ENCODE results near the gene NPY. TPM values are rescaled to one million over a fixed set of nuclear protein-coding genes. Genes with fewer than 3 reads are reported as not detected.

Gene NPY
- total and polyA plus RNA-seq, 4 experiments from 2014 or later = not detected

- Mint-ChIP-seq H3K4me1 (no peaks in the 10 kb centered on the region), H3K27me3 (peaks cover 5 to 14% of the 10 kb centered on the region in 2 donors), H3K4me3 (no peak overlapping the region), H3K27ac (no peak overlapping the region), H3K9me3 (no peaks in the 10 kb centered on the region), H3K36me3 (no peaks in the 10 kb centered on the region)
- Histone ChIP-seq H3K4me3 (ENCODE audit: low read length in 2 of 2) (no peak overlapping the region), H3K4me1 (ENCODE audit: insufficient read depth, low read length) (no peaks in the 10 kb centered on the region), H3K9me3 (ENCODE audit: control insufficient read depth in 1 of 2, low read length in 2 of 2) (no peaks in the 10 kb centered on the region), H3K27me3 (ENCODE audit: insufficient read depth, low read length) (no peaks in the 10 kb centered on the region), H3K36me3 (ENCODE audit: insufficient read depth, low read length) (no peaks in the 10 kb centered on the region), H3K27ac (ENCODE audit: low read depth, low read length) (no peak overlapping the region)
- POLR2A ChIA-PET (ENCODE audit: partially characterized antibody) = no interaction called here
- intact Hi-C loops (cut with micrococcal nuclease) = no loop called here
- no peak for DNase-seq
- CTCF ChIA-PET (ENCODE audit: partially characterized antibody) = interaction anchor here (0.6 kb wide), 1 partner anchor 10 kb away, joined by 3 read pairs; no protein-coding TSS in a partner anchor
These were observed 28.6 kb downstream of the NPY start for GRCh38 chr7:24312588-24312987.

DNA sequence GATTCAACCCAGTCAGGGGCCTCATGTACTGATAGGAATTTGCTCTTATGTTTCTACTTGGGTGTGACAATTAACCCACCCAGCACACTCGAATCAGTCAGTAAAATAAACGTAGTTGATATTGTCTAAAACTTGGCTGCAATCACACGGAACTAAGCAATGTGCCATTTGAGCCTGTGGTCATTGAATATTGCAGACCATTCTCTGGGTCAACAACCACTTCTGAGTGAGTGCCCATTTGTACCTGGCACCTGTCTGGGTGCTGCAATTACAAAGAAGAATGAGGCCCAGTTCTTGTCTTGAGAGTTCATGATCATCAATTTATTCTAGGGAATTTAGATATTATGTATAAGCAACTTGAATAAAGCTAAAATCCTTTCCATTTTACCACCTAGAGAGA is 29.8 kb downstream of the NPY start:
- Histone ChIP-seq H3K4me1 (ENCODE audit: insufficient read depth, low read length) (no peaks in the 10 kb centered on the region), H3K4me3 (ENCODE audit: low read length in 2 of 2) (no peak overlapping the region), H3K36me3 (ENCODE audit: insufficient read depth, low read length) (no peaks in the 10 kb centered on the region), H3K27ac (ENCODE audit: low read depth, low read length) (no peak overlapping the region), H3K27me3 (ENCODE audit: insufficient read depth, low read length) (no peaks in the 10 kb centered on the region), H3K9me3 (ENCODE audit: control insufficient read depth in 1 of 2, low read length in 2 of 2) (no peaks in the 10 kb centered on the region)
- Mint-ChIP-seq H3K27me3 (peaks cover 6 to 15% of the 10 kb centered on the region in 2 donors), H3K4me1 (no peaks in the 10 kb centered on the region), H3K9me3 (no peaks in the 10 kb centered on the region), H3K4me3 (no peak overlapping the region), H3K36me3 (no peaks in the 10 kb centered on the region), H3K27ac (no peak overlapping the region)
- ChIA-PET CTCF (ENCODE audit: partially characterized antibody) (no interaction called here), POLR2A (ENCODE audit: partially characterized antibody) (no interaction called here)
- DNase-seq = no peak
- intact Hi-C loops (cut with micrococcal nuclease) = no loop called here

DNA sequence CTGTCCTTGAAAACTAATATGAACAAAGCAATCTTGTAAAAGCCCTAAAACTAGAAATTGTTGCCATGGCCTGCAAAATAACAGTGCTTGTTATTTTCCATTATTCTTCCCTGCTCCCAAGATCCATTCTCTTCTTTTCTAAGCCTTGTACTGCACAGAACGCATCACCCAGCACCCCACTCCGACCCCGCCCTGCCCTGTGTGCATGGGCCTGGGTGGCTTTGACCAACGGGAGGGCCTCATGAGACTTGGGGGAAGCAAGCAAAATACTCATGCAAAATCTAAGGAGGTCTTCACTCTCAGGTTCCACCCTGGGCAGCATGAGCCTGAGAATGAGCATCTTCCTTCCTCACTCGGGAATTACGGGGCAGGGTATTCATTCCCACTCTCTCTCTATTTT is 32.4 kb downstream of the NPY start:
- H3K4me1 ChIP-seq (ENCODE audit: insufficient read depth, low read length) = no peaks in the 10 kb centered on the region
- H3K36me3 ChIP-seq (ENCODE audit: insufficient read depth, low read length) = no peaks in the 10 kb centered on the region
- H3K27ac ChIP-seq (ENCODE audit: low read depth, low read length) = no peak overlapping the region
- no peaks in the 10 kb centered on the region for H3K27me3 ChIP-seq (ENCODE audit: insufficient read depth, low read length)
- Mint-ChIP-seq H3K4me3 (no peak overlapping the region), H3K36me3 (no peaks in the 10 kb centered on the region), H3K27ac (no peak overlapping the region), H3K4me1 (no peaks in the 10 kb centered on the region), H3K9me3 (peaks cover 0 to 2% (median 0%) of the 10 kb centered on the region in 8 donors), H3K27me3 (peaks cover 13 to 14% of the 10 kb centered on the region in 2 donors)
- CTCF ChIA-PET (ENCODE audit: partially characterized antibody) = no interaction called here
- intact Hi-C loops (cut with micrococcal nuclease) = no loop called here
- POLR2A ChIA-PET (ENCODE audit: partially characterized antibody) = no interaction called here
- H3K9me3 ChIP-seq (ENCODE audit: control insufficient read depth in 1 of 2, low read length in 2 of 2) = no peaks in the 10 kb centered on the region
- DNase-seq = no peak
- no peak overlapping the region for H3K4me3 ChIP-seq (ENCODE audit: low read length in 2 of 2)

DNA sequence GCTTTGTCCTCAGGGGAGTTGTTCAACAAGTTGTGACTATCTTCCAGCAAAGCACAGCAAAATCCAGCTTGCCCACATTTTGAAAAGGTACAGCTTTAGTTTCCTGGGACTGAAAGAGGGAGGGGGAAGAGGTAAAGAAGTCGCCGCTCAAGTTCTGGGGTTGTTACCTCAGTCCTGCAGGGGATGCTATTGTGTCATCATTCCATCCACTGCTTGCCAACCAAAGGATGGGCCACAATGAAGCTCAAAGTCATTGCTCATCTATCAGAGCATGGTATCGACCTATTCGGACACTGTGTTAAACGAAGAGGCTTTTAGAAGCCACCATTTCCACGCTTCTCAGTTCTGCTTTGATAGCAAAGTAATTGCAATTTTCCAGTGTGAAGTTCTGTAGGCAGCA is 34.3 kb downstream of the NPY start:
- no peak for DNase-seq
- intact Hi-C loops (cut with micrococcal nuclease) = no loop called here

DNA sequence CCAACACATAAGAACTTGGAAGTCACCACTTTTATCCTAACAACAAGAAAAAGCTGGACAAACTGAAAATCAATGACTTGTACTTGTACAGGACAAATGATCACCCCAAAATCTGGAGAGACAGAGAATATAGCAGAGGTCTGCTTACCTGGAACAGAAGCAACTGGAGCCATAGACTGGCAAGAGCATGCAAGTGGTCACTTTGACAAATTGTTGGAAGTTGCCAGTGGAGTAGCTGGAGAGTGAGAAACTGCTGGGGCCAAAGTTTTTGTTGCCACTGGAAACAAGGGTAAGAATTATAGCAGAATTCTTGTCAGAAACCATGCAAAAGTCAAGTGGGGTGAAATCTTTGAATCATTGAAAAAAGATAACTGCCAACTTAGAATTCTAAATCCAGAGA is 35.2 kb downstream of the NPY start:
- Histone ChIP-seq H3K27ac (ENCODE audit: low read depth, low read length) (no peak overlapping the region), H3K4me1 (ENCODE audit: insufficient read depth, low read length) (no peaks in the 10 kb centered on the region), H3K27me3 (ENCODE audit: insufficient read depth, low read length) (no peaks in the 10 kb centered on the region), H3K4me3 (ENCODE audit: low read length in 2 of 2) (no peak overlapping the region), H3K36me3 (ENCODE audit: insufficient read depth, low read length) (no peaks in the 10 kb centered on the region), H3K9me3 (ENCODE audit: control insufficient read depth in 1 of 2, low read length in 2 of 2) (no peaks in the 10 kb centered on the region)
- Mint-ChIP-seq H3K4me1 (no peaks in the 10 kb centered on the region), H3K4me3 (no peak overlapping the region), H3K9me3 (peaks cover 0 to 2% (median 0%) of the 10 kb centered on the region in 8 donors), H3K36me3 (no peaks in the 10 kb centered on the region), H3K27me3 (peaks cover 14 to 20% of the 10 kb centered on the region in 2 donors), H3K27ac (no peak overlapping the region)
- intact Hi-C loops (cut with micrococcal nuclease) = no loop called here
- DNase-seq = no peak
- CTCF ChIA-PET (ENCODE audit: partially characterized antibody) = no interaction called here
- POLR2A ChIA-PET (ENCODE audit: partially characterized antibody) = no interaction called here

More for the DNA sequence above, 34.3 kb downstream of the NPY start:
- Histone ChIP-seq H3K27ac (ENCODE audit: low read depth, low read length) (no peak overlapping the region), H3K9me3 (ENCODE audit: control insufficient read depth in 1 of 2, low read length in 2 of 2) (no peaks in the 10 kb centered on the region), H3K27me3 (ENCODE audit: insufficient read depth, low read length) (no peaks in the 10 kb centered on the region), H3K4me1 (ENCODE audit: insufficient read depth, low read length) (no peaks in the 10 kb centered on the region), H3K4me3 (ENCODE audit: low read length in 2 of 2) (no peak overlapping the region), H3K36me3 (ENCODE audit: insufficient read depth, low read length) (no peaks in the 10 kb centered on the region)
- ChIA-PET POLR2A (ENCODE audit: partially characterized antibody) (no interaction called here), CTCF (ENCODE audit: partially characterized antibody) (no interaction called here)
- H3K9me3 Mint-ChIP-seq = peaks cover 0 to 2% (median 0%) of the 10 kb centered on the region in 8 donors
- no peak overlapping the region for H3K4me3 Mint-ChIP-seq
- H3K27me3 Mint-ChIP-seq = peaks cover 14 to 20% of the 10 kb centered on the region in 2 donors
- H3K4me1 Mint-ChIP-seq = no peaks in the 10 kb centered on the region
- no peak overlapping the region for H3K27ac Mint-ChIP-seq
- H3K36me3 Mint-ChIP-seq = no peaks in the 10 kb centered on the region

GRCh38 chr7:24323961-24324480 is 40.0 kb downstream of the NPY start:
- ChIA-PET POLR2A (ENCODE audit: partially characterized antibody) (no interaction called here), CTCF (ENCODE audit: partially characterized antibody) (no interaction called here)
- no peak overlapping the region for H3K27ac ChIP-seq (ENCODE audit: low read depth, low read length)
- DNase-seq = no peak
- H3K4me3 ChIP-seq (ENCODE audit: low read length in 2 of 2) = no peak overlapping the region
- Mint-ChIP-seq H3K27ac (no peak overlapping the region), H3K27me3 (peaks cover under 1 to 13% of the 10 kb centered on the region in 2 donors), H3K36me3 (no peaks in the 10 kb centered on the region), H3K4me1 (no peaks in the 10 kb centered on the region), H3K4me3 (no peak overlapping the region), H3K9me3 (peaks cover 0 to under 1% (median 0%) of the 10 kb centered on the region in 8 donors)
- H3K4me1 ChIP-seq (ENCODE audit: insufficient read depth, low read length) = no peaks in the 10 kb centered on the region
- H3K36me3 ChIP-seq (ENCODE audit: insufficient read depth, low read length) = no peaks in the 10 kb centered on the region
- intact Hi-C loops (cut with micrococcal nuclease) = no loop called here
- no peaks in the 10 kb centered on the region for H3K9me3 ChIP-seq (ENCODE audit: control insufficient read depth in 1 of 2, low read length in 2 of 2)
- no peaks in the 10 kb centered on the region for H3K27me3 ChIP-seq (ENCODE audit: insufficient read depth, low read length)

DNA sequence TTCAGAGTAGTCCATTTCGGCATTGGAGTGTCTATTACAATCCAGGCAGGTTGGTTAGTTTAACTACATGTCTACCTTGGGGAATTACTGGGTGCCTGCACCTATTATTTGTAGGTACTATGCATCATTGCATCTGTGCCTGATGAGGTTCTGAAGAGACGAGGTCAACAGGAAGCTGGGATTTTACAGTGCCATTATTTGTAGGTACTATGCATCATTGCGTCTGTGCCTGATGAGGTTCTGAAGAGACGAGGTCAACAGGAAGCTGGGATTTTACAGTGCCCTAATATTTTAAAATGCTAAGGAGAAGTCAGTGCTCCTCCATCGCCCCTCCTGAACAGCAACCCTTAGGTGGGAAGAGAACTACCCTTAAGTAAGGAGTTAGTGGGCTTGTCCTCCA is 41.7 kb downstream of the NPY start:
- no peak for DNase-seq
- Histone ChIP-seq H3K27ac (ENCODE audit: low read depth, low read length) (no peak overlapping the region), H3K9me3 (ENCODE audit: control insufficient read depth in 1 of 2, low read length in 2 of 2) (no peaks in the 10 kb centered on the region), H3K4me3 (ENCODE audit: low read length in 2 of 2) (no peak overlapping the region), H3K4me1 (ENCODE audit: insufficient read depth, low read length) (no peaks in the 10 kb centered on the region), H3K36me3 (ENCODE audit: insufficient read depth, low read length) (no peaks in the 10 kb centered on the region), H3K27me3 (ENCODE audit: insufficient read depth, low read length) (no peaks in the 10 kb centered on the region)
- Mint-ChIP-seq H3K4me3 (no peak overlapping the region), H3K9me3 (no peaks in the 10 kb centered on the region), H3K4me1 (no peaks in the 10 kb centered on the region), H3K36me3 (no peaks in the 10 kb centered on the region), H3K27ac (no peak overlapping the region), H3K27me3 (peaks cover 0 to 7% of the 10 kb centered on the region in 2 donors)
- ChIA-PET POLR2A (ENCODE audit: partially characterized antibody) (no interaction called here), CTCF (ENCODE audit: partially characterized antibody) (no interaction called here)
- intact Hi-C loops (cut with micrococcal nuclease) = no loop called here

DNA sequence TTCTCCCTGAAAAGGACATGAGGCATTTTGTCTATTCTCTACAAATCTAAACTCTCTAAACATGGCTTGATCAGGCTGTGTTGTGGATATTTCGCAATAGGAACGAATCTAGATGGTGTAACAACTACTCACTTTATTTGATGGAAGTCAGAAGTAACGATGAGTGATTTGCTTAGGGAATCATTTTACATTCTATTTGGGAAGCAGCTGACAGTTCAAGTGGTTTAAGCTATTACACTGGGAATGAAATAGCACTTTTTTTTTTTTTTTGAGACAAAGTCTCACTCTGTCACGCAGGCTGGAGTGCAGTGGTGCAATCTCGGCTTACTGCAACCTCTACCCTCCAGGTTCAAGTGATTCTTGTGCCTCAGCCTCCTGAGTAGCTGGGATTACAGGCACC is 44.1 kb downstream of the NPY start:
- H3K27ac ChIP-seq (ENCODE audit: low read depth, low read length) = no peak overlapping the region
- intact Hi-C loops (cut with micrococcal nuclease) = no loop called here

More for the DNA sequence above, 44.1 kb downstream of the NPY start:
- Mint-ChIP-seq H3K27ac (no peak overlapping the region), H3K4me3 (no peak overlapping the region), H3K27me3 (peaks cover 2 to 4% of the 10 kb centered on the region in 2 donors), H3K4me1 (no peaks in the 10 kb centered on the region), H3K9me3 (peaks cover 0 to 5% (median 0%) of the 10 kb centered on the region in 8 donors), H3K36me3 (no peaks in the 10 kb centered on the region)
- H3K4me3 ChIP-seq (ENCODE audit: low read length in 2 of 2) = no peak overlapping the region
- POLR2A ChIA-PET (ENCODE audit: partially characterized antibody) = no interaction called here
- DNase-seq = no peak
- H3K4me1 ChIP-seq (ENCODE audit: insufficient read depth, low read length) = no peaks in the 10 kb centered on the region
- no peaks in the 10 kb centered on the region for H3K27me3 ChIP-seq (ENCODE audit: insufficient read depth, low read length)
- H3K36me3 ChIP-seq (ENCODE audit: insufficient read depth, low read length) = no peaks in the 10 kb centered on the region
- H3K9me3 ChIP-seq (ENCODE audit: control insufficient read depth in 1 of 2, low read length in 2 of 2) = no peaks in the 10 kb centered on the region
- CTCF ChIA-PET (ENCODE audit: partially characterized antibody) = no interaction called here

Measured in CD4-positive, alpha-beta memory T cell (primary cell).